Smooth muscle cell (in vitro differentiated cells): ENCODE results near the gene MCAT. TPM values are rescaled to one million over a fixed set of nuclear protein-coding genes. Genes with fewer than 3 reads are reported as not detected.
"Not testable (repeated sequence)": the region's sequence is repeated elsewhere in the genome, so short reads cannot be mapped to it uniquely, and the experiment has no call there.

ENCODE experiments used
- DNase-seq: peaks from one replicate; lab custom pipeline; 2025; ENCODE audit not compliant: unreplicated experiment; lab: John Stamatoyannopoulos, UW
- H2AFZ ChIP-seq: fragments of 200-600 bp; sonication (generic); 2 replicates; pipeline ENCODE4 v1.6.0; 2016; ENCODE audit warnings: antibody characterized with exemption, low read depth, mild to moderate bottlenecking
- H3F3A ChIP-seq: fragments of 200-600 bp; sonication (generic); 2 replicates; pipeline ENCODE4 v1.6.0; 2017; ENCODE audit warnings: antibody characterized with exemption, low read depth
- H3K27ac ChIP-seq: fragments of 200-600 bp; sonication (generic); 2 replicates; pipeline ENCODE4 v1.5.1; 2016; ENCODE audit warnings: low read depth, mild to moderate bottlenecking
- H3K27me3 ChIP-seq: fragments of 200-600 bp; sonication (generic); 2 replicates; pipeline ENCODE4 v1.6.1; 2016; ENCODE audit warnings: low read depth, mild to moderate bottlenecking
- H3K36me3 ChIP-seq: fragments of 200-600 bp; sonication (generic); 2 replicates; pipeline ENCODE4 v1.5.1; 2016; ENCODE audit warnings: low read depth
- H3K4me1 ChIP-seq: fragments of 200-600 bp; sonication (generic); 2 replicates; pipeline ENCODE4 v1.5.1; 2016; ENCODE audit warnings: low read depth
- H3K4me2 ChIP-seq: fragments of 200-600 bp; sonication (generic); 2 replicates; pipeline ENCODE4 v1.6.0; 2016; ENCODE audit warnings: mild to moderate bottlenecking
- H3K4me3 ChIP-seq: fragments of 200-600 bp; sonication (generic); 2 replicates; pipeline ENCODE4 v1.5.1; 2016; ENCODE audit warnings: mild to moderate bottlenecking
- H3K79me2 ChIP-seq: fragments of 200-600 bp; sonication (generic); 2 replicates; pipeline ENCODE4 v1.6.0; 2016; ENCODE audit warnings: low read depth, mild to moderate bottlenecking
- H3K9ac ChIP-seq: fragments of 200-600 bp; sonication (generic); 2 replicates; pipeline ENCODE4 v1.6.0; 2016; ENCODE audit warnings: low read depth
- H3K9me3 ChIP-seq: fragments of 200-600 bp; sonication (generic); replicated peaks from 2 replicates; pipeline ENCODE4 v1.5.1; 2016; ENCODE audit warnings: low read depth
- H4K20me1 ChIP-seq: fragments of 200-600 bp; sonication (generic); 2 replicates; pipeline ENCODE4 v1.6.0; 2016; ENCODE audit warnings: low read depth
- WGBS: methylation state at CpG from one replicate; pipeline ENCODE4 v1.1.7; 2016; ENCODE audit warnings: low lambda C conversion rate; 5-methylcytosine and 5-hydroxymethylcytosine counted together
- polyA plus RNA-seq: library from polyadenylated mRNA; unstranded; fragments of >200 nt; fragmentation: Nextera tagmentation; extraction: Ambion mirVana; gene quantifications from 2 replicates; pipeline ENCODE4 v1.2.1, GENCODE V29; 2016
- total RNA-seq: library from RNA; depleted of rRNA; stranded (reverse); fragments of >200 nt; gene quantifications from 2 replicates; pipeline ENCODE4 v1.2.3, GENCODE V29; 2014
- TF ChIP-seq, protein P1 (sequence below): fragments of 200-600 bp; sonication (generic); IDR thresholded peaks from 2 replicates; pipeline ENCODE4 v1.5.1; 2017; ENCODE audit warnings: borderline replicate concordance, mild to moderate bottlenecking, antibody characterized with exemption; ENCODE audit not compliant: insufficient read depth, poor library complexity, severe bottlenecking

Gene MCAT
- total and polyA plus RNA-seq, 2 experiments from 2014 or later = 9.3 to 16.1 TPM

DNA sequence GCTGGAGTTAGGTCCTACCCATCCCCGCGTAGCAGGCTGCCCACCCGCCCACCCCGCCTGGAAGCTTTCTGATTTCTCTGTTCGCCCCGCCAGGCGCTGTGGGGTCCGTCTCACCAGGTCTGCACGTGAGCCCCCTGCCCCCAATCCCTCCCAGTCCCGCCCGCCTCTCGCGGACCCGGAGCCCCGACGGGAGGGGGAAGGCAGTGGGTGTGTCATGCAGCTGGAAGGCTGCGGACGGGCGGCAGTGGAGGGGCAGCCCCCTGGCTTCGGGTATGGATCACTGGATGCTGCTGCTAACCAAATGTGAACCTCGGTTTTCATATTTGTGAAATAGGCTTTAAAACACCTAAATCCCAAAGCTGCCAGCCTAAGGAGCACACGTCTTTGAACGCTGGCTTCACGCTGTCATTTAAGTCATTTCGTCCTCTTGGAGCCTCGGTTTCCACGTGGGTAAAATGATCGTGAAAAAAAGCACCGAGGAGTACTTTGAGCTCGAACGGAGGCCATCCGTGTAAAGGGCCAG lies 33.2 kb downstream of the MCAT start:
- H3K27me3 ChIP-seq = peaks cover 47% of the 10 kb centered on the region
- 4% methylated on average over 22 of the region's 32 CpGs for WGBS
- no peaks in the 10 kb centered on the region for H4K20me1 ChIP-seq
- no peaks in the 10 kb centered on the region for H3K9me3 ChIP-seq
- DNase-seq = no peak
- no peaks in the 10 kb centered on the region for H3F3A ChIP-seq
- peak overlapping the region; percentile 59 for H3K4me3 ChIP-seq
- peaks cover 14% of the 10 kb centered on the region for H3K4me1 ChIP-seq
- H3K4me2 ChIP-seq = peak overlapping the region; percentile 95
- H3K27ac ChIP-seq = no peak overlapping the region
- TF ChIP-seq, protein P1, sequence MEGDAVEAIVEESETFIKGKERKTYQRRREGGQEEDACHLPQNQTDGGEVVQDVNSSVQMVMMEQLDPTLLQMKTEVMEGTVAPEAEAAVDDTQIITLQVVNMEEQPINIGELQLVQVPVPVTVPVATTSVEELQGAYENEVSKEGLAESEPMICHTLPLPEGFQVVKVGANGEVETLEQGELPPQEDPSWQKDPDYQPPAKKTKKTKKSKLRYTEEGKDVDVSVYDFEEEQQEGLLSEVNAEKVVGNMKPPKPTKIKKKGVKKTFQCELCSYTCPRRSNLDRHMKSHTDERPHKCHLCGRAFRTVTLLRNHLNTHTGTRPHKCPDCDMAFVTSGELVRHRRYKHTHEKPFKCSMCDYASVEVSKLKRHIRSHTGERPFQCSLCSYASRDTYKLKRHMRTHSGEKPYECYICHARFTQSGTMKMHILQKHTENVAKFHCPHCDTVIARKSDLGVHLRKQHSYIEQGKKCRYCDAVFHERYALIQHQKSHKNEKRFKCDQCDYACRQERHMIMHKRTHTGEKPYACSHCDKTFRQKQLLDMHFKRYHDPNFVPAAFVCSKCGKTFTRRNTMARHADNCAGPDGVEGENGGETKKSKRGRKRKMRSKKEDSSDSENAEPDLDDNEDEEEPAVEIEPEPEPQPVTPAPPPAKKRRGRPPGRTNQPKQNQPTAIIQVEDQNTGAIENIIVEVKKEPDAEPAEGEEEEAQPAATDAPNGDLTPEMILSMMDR = no peak
- H3K36me3 ChIP-seq = no peaks in the 10 kb centered on the region
- no peaks in the 10 kb centered on the region for H3K79me2 ChIP-seq
- no peak overlapping the region for H3K9ac ChIP-seq
- H2AFZ ChIP-seq = peak overlapping the region; percentile 72

DNA sequence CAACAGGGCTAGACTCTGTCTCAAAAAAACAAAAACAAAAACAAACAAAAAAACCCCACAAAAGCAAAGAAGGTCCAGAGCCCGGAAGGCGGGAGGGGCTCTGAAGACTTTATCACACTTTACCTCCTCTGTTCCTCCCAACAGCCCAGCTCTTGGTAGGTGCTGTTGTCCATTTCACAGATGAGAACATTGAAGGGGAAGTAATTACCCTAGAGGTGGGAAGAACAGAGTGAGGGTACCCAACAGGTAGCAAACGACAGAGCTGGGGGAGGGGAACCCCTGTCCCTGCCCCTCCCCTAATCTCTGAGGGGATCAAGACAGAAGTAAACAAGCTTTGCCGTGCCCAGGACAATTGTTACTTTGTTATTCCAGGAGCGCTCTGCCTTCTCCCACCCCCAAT lies 33.7 kb downstream of the MCAT start:
- H3K27me3 ChIP-seq = peaks cover 43% of the 10 kb centered on the region
- 43% methylated on average over 5 of the region's 5 CpGs for WGBS
- H3K27ac ChIP-seq = no peak overlapping the region
- no peak overlapping the region for H3K9ac ChIP-seq
- no peaks in the 10 kb centered on the region for H4K20me1 ChIP-seq
- no peak overlapping the region for H3K4me2 ChIP-seq
- no peak overlapping the region for H3K4me3 ChIP-seq
- no peak for DNase-seq
- H3K79me2 ChIP-seq = no peaks in the 10 kb centered on the region
- H3K36me3 ChIP-seq = no peaks in the 10 kb centered on the region
- TF ChIP-seq, protein P1 = no peak
- no peaks in the 10 kb centered on the region for H3K9me3 ChIP-seq
- H3K4me1 ChIP-seq = peaks cover 14% of the 10 kb centered on the region
- H3F3A ChIP-seq = peaks cover 3% of the 10 kb centered on the region
- H2AFZ ChIP-seq = no peak overlapping the region

DNA sequence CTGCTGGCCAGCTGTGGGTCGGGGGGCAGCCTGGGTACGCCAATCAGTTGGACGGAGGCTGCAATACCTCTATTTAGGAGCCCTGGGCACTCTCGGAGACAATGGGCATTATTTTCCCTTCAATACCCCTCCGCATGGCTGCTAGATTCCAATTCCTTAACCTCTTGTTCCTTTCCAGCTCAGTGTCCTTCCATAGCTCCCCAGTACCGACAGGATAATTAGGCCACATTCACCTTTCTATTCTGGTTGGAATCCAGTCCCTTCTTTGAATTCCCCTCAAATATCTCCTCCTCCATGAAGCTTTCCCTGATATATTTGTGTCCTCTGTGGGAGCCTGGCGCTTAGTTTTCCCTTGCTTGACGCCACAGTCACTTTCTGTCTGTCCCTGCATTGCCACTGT lies 36.9 kb downstream of the MCAT start:
- H3K9ac ChIP-seq = no peak overlapping the region
- H3K9me3 ChIP-seq = no peaks in the 10 kb centered on the region
- H3K36me3 ChIP-seq = no peaks in the 10 kb centered on the region
- peaks cover 10% of the 10 kb centered on the region for H3K4me1 ChIP-seq
- H3K27me3 ChIP-seq = peaks cover 25% of the 10 kb centered on the region
- no peak overlapping the region for H3K4me3 ChIP-seq
- no peak overlapping the region for H2AFZ ChIP-seq
- H3K4me2 ChIP-seq = no peak overlapping the region
- DNase-seq = no peak
- TF ChIP-seq, protein P1 = no peak
- H3F3A ChIP-seq = peaks cover 3% of the 10 kb centered on the region
- no peaks in the 10 kb centered on the region for H3K79me2 ChIP-seq
- no peaks in the 10 kb centered on the region for H4K20me1 ChIP-seq
- H3K27ac ChIP-seq = no peak overlapping the region
- 95% methylated on average over 8 of the region's 8 CpGs for WGBS

DNA sequence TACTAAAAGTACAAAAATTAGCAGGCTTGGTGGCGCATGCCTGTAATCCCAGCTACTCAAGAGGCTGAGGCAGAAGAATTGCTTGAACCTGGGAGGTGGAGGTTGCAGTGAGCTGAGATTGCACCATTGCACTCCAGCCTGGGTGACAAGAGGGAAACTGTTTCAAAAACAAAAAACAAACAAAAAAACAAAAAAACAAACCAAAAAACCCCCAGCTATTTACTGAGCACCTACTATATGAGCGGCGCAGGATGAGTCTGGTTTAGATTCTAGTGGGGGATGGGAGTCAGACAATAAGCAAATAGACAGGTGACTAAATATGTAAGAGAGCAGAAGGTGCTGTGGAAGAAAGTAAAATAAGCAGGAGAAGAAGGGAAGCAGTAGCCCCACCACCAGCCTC lies 38.2 kb downstream of the MCAT start:
- H3K4me2 ChIP-seq, H3K9ac ChIP-seq: not testable (repeated sequence)

DNA sequence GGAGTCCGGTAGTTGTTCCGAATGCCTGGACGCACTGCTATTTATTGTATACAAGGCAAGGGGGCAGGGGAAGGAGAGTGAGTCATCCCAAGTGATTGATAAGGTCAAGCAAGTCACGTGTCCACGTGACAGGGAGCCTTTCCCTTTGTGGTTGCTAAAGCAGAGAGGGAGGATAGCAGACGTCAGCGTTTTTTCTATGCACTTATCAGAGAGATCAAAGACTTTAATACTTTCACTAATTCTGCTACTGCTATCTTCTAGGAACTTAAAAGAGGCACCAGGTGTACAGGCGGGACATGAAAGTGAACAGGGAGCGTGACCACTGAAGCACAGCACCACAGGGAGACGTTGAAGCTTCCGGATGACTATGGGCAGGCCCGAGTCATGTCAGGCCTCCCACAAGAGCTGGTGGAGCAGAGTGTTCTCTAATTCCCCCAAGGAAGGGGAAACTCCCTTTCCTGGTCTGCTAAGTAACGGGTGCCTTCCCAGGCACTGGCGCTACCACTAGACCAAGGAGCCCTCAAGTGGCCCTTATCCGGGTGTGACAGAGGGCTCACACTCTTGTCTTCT lies 39.1 kb downstream of the MCAT start:
- H4K20me1 ChIP-seq, H3K9ac ChIP-seq, H3K9me3 ChIP-seq, H2AFZ ChIP-seq, H3K27ac ChIP-seq, H3F3A ChIP-seq, H3K4me2 ChIP-seq, H3K79me2 ChIP-seq, H3K36me3 ChIP-seq, H3K4me1 ChIP-seq, H3K4me3 ChIP-seq, DNase-seq, H3K27me3 ChIP-seq: not testable (repeated sequence)
- 37% methylated on average over 15 of the region's 15 CpGs for WGBS

More for the DNA sequence above, 38.2 kb downstream of the MCAT start:
- not testable (repeated sequence) for H2AFZ ChIP-seq, H3K4me1 ChIP-seq, H3K27ac ChIP-seq, H3K9me3 ChIP-seq, DNase-seq, H3K36me3 ChIP-seq, H4K20me1 ChIP-seq, H3K79me2 ChIP-seq, H3K4me3 ChIP-seq, H3F3A ChIP-seq
- WGBS = 97% methylated on average over 3 of the region's 3 CpGs
- peaks cover 11% of the 10 kb centered on the region for H3K27me3 ChIP-seq
